Measurements from ENCODE around the gene NOC4L. TPM values are rescaled to one million over a fixed set of nuclear protein-coding genes. Genes with fewer than 3 reads are reported as not detected.

NOC4L gene
- polyA plus RNA-seq, 1 experiment, result 8.1 TPM

- TF ChIP-seq, protein P1, sequence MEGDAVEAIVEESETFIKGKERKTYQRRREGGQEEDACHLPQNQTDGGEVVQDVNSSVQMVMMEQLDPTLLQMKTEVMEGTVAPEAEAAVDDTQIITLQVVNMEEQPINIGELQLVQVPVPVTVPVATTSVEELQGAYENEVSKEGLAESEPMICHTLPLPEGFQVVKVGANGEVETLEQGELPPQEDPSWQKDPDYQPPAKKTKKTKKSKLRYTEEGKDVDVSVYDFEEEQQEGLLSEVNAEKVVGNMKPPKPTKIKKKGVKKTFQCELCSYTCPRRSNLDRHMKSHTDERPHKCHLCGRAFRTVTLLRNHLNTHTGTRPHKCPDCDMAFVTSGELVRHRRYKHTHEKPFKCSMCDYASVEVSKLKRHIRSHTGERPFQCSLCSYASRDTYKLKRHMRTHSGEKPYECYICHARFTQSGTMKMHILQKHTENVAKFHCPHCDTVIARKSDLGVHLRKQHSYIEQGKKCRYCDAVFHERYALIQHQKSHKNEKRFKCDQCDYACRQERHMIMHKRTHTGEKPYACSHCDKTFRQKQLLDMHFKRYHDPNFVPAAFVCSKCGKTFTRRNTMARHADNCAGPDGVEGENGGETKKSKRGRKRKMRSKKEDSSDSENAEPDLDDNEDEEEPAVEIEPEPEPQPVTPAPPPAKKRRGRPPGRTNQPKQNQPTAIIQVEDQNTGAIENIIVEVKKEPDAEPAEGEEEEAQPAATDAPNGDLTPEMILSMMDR (IDR thresholded peaks at IDR 0.05; ENCODE audit: insufficient read depth, low read depth, low read length), result no peak
- peaks cover 17% of the 10 kb centered on the region for H3K27me3 ChIP-seq (ENCODE audit: control insufficient read depth, insufficient read depth, low read length)
- ChIA-PET POLR2A (no interaction called here), CTCF (no interaction called here)
- no peaks in the 10 kb centered on the region for H3K36me3 ChIP-seq (ENCODE audit: control insufficient read depth, insufficient read depth, low read length)
- no peak for DNase-seq (ENCODE audit: low read depth)
- H3K4me3 ChIP-seq (ENCODE audit: low read depth, low read length), result no peak overlapping the region
Observed at GRCh38 chr12:132182711-132183365, 38.6 kb downstream of the NOC4L start.

- CTCF ChIA-PET, result no interaction called here
- no peak for DNase-seq (ENCODE audit: low read depth)
- POLR2A ChIA-PET, result no interaction called here
- Histone ChIP-seq H3K27me3 (ENCODE audit: control insufficient read depth, insufficient read depth, low read length) (peaks cover 3% of the 10 kb centered on the region; the same call in 1 of the 2 replicates), H3K36me3 (ENCODE audit: control insufficient read depth, insufficient read depth, low read length) (no peaks in the 10 kb centered on the region), H3K4me3 (ENCODE audit: low read depth, low read length) (no peak overlapping the region)
- TF ChIP-seq, protein P1 (IDR thresholded peaks at IDR 0.05; ENCODE audit: insufficient read depth, low read depth, low read length), result no peak
Observed at GRCh38 chr12:132185705-132186104, 41.4 kb downstream of the NOC4L start.

GRCh38 chr12:132186208-132186856 is 42.1 kb downstream of the NOC4L start:
- H3K4me3 ChIP-seq (ENCODE audit: low read depth, low read length), result no peak overlapping the region
- H3K36me3 ChIP-seq (ENCODE audit: control insufficient read depth, insufficient read depth, low read length), result no peaks in the 10 kb centered on the region
- DNase-seq (ENCODE audit: low read depth), result no peak
- TF ChIP-seq, protein P1 (IDR thresholded peaks at IDR 0.05; ENCODE audit: insufficient read depth, low read depth, low read length), result no peak
- POLR2A ChIA-PET, result no interaction called here
- CTCF ChIA-PET, result no interaction called here
- H3K27me3 ChIP-seq (ENCODE audit: control insufficient read depth, insufficient read depth, low read length), result peaks cover 3% of the 10 kb centered on the region; the same call in 1 of the 2 replicates

DNA sequence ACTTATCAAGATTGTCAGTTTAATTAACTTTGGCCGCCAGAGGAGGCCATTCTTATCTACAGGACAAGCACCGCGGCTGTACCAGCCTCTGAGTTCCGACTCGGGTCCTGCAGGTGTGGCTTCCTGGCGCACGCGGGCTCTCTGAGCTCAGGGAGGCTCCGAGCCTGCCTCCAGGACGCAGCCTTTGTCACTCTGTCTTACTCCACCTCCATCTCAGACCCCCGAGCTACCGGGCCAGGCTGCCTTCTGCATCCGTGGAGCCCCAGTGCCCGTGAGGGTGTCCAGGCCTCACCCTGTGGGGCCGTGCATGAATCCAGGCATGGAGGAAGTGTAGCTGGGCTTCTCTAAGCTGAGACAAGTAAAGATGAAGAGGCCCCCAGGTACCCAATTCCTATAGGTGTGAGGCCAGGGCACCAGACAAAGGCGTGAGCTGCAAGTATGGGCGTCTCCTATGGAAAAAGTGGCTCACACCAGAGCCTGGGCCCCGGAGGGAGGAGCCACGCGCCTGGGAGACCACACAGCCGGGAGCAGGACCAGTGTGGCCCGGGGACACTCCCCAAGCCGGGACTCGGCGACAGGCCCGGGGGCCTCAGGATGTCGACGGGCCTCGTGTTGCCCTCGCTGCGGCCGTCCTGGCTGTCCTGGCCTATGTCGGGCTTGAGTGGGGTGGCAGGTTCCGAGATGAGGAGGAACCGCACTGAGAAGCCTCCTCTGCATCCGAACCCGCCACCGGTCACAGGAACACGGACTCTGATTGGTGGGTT is 42.8 kb downstream of the NOC4L start:
- POLR2A ChIA-PET, result no interaction called here
- no peaks in the 10 kb centered on the region for H3K36me3 ChIP-seq (ENCODE audit: control insufficient read depth, insufficient read depth, low read length)
- TF ChIP-seq, protein P1 (IDR thresholded peaks at IDR 0.05; ENCODE audit: insufficient read depth, low read depth, low read length), result no peak
- DNase-seq (ENCODE audit: low read depth), result no peak
- no peak overlapping the region for H3K4me3 ChIP-seq (ENCODE audit: low read depth, low read length)
- CTCF ChIA-PET, result no interaction called here
- H3K27me3 ChIP-seq (ENCODE audit: control insufficient read depth, insufficient read depth, low read length), result peaks cover 3% of the 10 kb centered on the region; the same call in 1 of the 2 replicates
